Activated CD8-positive, alpha-beta memory T cell treated with anti-CD3 and anti-CD28 coated beads, Interleukin-2, amount 50 U/mL, for 1 hour (primary cell): Measurements from ENCODE around the gene RAB12.
"Not testable (repeated sequence)": the region's sequence is repeated elsewhere in the genome, so short reads cannot be mapped to it uniquely, and the experiment has no call there.

Experiments used
- DNase-seq: peaks from one replicate; pipeline ENCODE4 v3.0.0-alpha.2; 2020; ENCODE audit errors: extremely low read depth

The RAB12 gene

GRCh38 chr18:8611916-8612576 lies 2.8 kb downstream of the RAB12 start:
- no peak for DNase-seq

- no peak for DNase-seq
Observed at GRCh38 chr18:8614875-8615274, 5.6 kb downstream of the RAB12 start.

GRCh38 chr18:8615397-8616027 lies 6.3 kb downstream of the RAB12 start:
- DNase-seq, result no peak

GRCh38 chr18:8616028-8616401 lies 6.8 kb downstream of the RAB12 start:
- no peak for DNase-seq

- no peak for DNase-seq
Observed at GRCh38 chr18:8617907-8618306, 8.7 kb downstream of the RAB12 start.

- no peak for DNase-seq
Observed at GRCh38 chr18:8619041-8619440, 9.8 kb downstream of the RAB12 start.

GRCh38 chr18:8619835-8620577 lies 10.8 kb downstream of the RAB12 start:
- no peak for DNase-seq

- no peak for DNase-seq
Observed at GRCh38 chr18:8620845-8621244, 11.6 kb downstream of the RAB12 start.

GRCh38 chr18:8622625-8623024 lies 13.4 kb downstream of the RAB12 start:
- not testable (repeated sequence) for DNase-seq

GRCh38 chr18:8623549-8624106 lies 14.4 kb downstream of the RAB12 start:
- DNase-seq, result no peak

- no peak for DNase-seq
Observed at GRCh38 chr18:8625461-8626092, 16.3 kb downstream of the RAB12 start.

GRCh38 chr18:8626414-8627106 lies 17.3 kb downstream of the RAB12 start:
- DNase-seq, result no peak

GRCh38 chr18:8627107-8627472 lies 17.9 kb downstream of the RAB12 start:
- DNase-seq, result no peak

GRCh38 chr18:8627540-8627939 lies 18.3 kb downstream of the RAB12 start:
- no peak for DNase-seq

GRCh38 chr18:8629602-8630001 lies 20.4 kb downstream of the RAB12 start:
- no peak for DNase-seq

GRCh38 chr18:8630546-8630945 lies 21.3 kb downstream of the RAB12 start:
- DNase-seq, result no peak

GRCh38 chr18:8631265-8631664 lies 22.0 kb downstream of the RAB12 start:
- no peak for DNase-seq

GRCh38 chr18:8632386-8632785 lies 23.1 kb downstream of the RAB12 start:
- no peak for DNase-seq

GRCh38 chr18:8634508-8634907 lies 25.3 kb downstream of the RAB12 start:
- no peak for DNase-seq

GRCh38 chr18:8635087-8635486 lies 25.9 kb downstream of the RAB12 start:
- DNase-seq, result no peak

- no peak for DNase-seq
Observed at GRCh38 chr18:8639762-8640161, 30.5 kb downstream of the RAB12 start.
